ENCODE data around the gene IMMT.

The IMMT gene

GRCh38 chr2:86194751-86195054, 559 bp downstream of the IMMT start:
- TF ChIP-seq TEAD4 (IDR thresholded peaks at IDR 0.05) (no peak), EGR1 (IDR thresholded peaks at IDR 0.05) (no peak), TCF12 (IDR thresholded peaks at IDR 0.05; ENCODE audit: low read depth) (no peak), CREB1 (IDR thresholded peaks at IDR 0.05; ENCODE audit: low read depth) (no peak), MAX (IDR thresholded peaks at IDR 0.05) (no peak), CEBPB (IDR thresholded peaks at IDR 0.05) (no peak), USF1 (IDR thresholded peaks at IDR 0.05) (no peak)

DNA sequence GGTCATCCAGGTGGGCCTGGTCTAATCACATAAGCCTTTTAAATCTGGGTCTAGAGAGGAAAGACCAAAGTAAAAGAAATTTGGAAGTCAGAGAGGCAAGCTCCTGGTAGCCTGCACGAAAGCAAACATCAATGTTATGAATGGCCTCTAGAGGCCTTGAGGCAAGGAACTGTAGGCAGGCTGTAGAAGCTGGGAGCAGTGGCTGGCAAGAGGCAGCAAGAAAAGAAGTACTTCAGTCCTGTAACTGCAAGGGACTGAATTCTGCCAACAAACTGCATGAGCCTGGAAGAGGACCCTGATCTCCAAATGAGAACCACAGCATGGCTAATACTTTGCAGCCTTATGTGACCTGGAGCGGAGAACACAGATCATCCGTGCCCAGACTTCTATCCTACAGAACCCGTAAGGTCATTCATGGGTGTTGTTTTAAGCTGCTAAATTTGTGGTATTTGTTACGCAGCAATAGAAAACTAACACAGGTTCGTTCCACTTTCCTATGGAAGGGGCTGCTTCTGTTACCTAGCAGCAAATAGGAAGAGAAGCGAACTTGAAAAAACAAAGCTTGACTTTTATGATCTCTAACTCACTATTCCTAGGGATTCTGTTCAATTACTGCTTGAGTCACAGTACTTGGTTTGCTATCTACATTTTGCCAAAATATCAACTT, 1.2 kb downstream of the IMMT start:
- TF ChIP-seq MAX (IDR thresholded peaks at IDR 0.05): no peak
- TF ChIP-seq NFIC (IDR thresholded peaks at IDR 0.05): no peak
- TF ChIP-seq TEAD4 (IDR thresholded peaks at IDR 0.05): no peak
- TF ChIP-seq, protein P1, sequence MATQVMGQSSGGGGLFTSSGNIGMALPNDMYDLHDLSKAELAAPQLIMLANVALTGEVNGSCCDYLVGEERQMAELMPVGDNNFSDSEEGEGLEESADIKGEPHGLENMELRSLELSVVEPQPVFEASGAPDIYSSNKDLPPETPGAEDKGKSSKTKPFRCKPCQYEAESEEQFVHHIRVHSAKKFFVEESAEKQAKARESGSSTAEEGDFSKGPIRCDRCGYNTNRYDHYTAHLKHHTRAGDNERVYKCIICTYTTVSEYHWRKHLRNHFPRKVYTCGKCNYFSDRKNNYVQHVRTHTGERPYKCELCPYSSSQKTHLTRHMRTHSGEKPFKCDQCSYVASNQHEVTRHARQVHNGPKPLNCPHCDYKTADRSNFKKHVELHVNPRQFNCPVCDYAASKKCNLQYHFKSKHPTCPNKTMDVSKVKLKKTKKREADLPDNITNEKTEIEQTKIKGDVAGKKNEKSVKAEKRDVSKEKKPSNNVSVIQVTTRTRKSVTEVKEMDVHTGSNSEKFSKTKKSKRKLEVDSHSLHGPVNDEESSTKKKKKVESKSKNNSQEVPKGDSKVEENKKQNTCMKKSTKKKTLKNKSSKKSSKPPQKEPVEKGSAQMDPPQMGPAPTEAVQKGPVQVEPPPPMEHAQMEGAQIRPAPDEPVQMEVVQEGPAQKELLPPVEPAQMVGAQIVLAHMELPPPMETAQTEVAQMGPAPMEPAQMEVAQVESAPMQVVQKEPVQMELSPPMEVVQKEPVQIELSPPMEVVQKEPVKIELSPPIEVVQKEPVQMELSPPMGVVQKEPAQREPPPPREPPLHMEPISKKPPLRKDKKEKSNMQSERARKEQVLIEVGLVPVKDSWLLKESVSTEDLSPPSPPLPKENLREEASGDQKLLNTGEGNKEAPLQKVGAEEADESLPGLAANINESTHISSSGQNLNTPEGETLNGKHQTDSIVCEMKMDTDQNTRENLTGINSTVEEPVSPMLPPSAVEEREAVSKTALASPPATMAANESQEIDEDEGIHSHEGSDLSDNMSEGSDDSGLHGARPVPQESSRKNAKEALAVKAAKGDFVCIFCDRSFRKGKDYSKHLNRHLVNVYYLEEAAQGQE (IDR thresholded peaks at IDR 0.05; ENCODE audit: low read depth): no peak
- TF ChIP-seq FOXM1 (IDR thresholded peaks at IDR 0.05; ENCODE audit: borderline replicate concordance, low read depth): no peak

- no peak for TF ChIP-seq FOXM1 (IDR thresholded peaks at IDR 0.05; ENCODE audit: borderline replicate concordance, low read depth)
These were observed 5.4 kb downstream of the IMMT start for GRCh38 chr2:86189782-86190416.

GRCh38 chr2:86186431-86186830, 8.8 kb downstream of the IMMT start:
- no peak for TF ChIP-seq ZBTB7A (IDR thresholded peaks at IDR 0.05; ENCODE audit: low read depth)
- TF ChIP-seq USF1 (IDR thresholded peaks at IDR 0.05): no peak
- no peak for TF ChIP-seq FOXM1 (IDR thresholded peaks at IDR 0.05; ENCODE audit: borderline replicate concordance, low read depth)
- TF ChIP-seq CREB1 (IDR thresholded peaks at IDR 0.05; ENCODE audit: low read depth): no peak
- no peak for TF ChIP-seq EGR1 (IDR thresholded peaks at IDR 0.05)
- no peak for TF ChIP-seq YY1 (IDR thresholded peaks at IDR 0.05; ENCODE audit: low read depth)
- TF ChIP-seq TCF12 (IDR thresholded peaks at IDR 0.05; ENCODE audit: low read depth): no peak
- no peak for TF ChIP-seq TEAD4 (IDR thresholded peaks at IDR 0.05)
- no peak for TF ChIP-seq RAD21 (IDR thresholded peaks at IDR 0.05; ENCODE audit: low read depth)
- TF ChIP-seq, protein P1 (IDR thresholded peaks at IDR 0.05; ENCODE audit: low read depth): no peak
- no peak for TF ChIP-seq TAF1 (IDR thresholded peaks at IDR 0.05; ENCODE audit: low read depth)
- no peak for TF ChIP-seq EP300 (IDR thresholded peaks at IDR 0.05; ENCODE audit: borderline replicate concordance)
- TF ChIP-seq CEBPB (IDR thresholded peaks at IDR 0.05): no peak
- TF ChIP-seq NFIC (IDR thresholded peaks at IDR 0.05): no peak
- TF ChIP-seq MAX (IDR thresholded peaks at IDR 0.05): no peak

- TF ChIP-seq TAF1 (IDR thresholded peaks at IDR 0.05; ENCODE audit: low read depth) (no peak), TEAD4 (IDR thresholded peaks at IDR 0.05) (no peak), RAD21 (IDR thresholded peaks at IDR 0.05; ENCODE audit: low read depth) (no peak), NFIC (IDR thresholded peaks at IDR 0.05) (no peak), ZBTB7A (IDR thresholded peaks at IDR 0.05; ENCODE audit: low read depth) (no peak), USF1 (IDR thresholded peaks at IDR 0.05) (no peak)
These were observed 9.6 kb downstream of the IMMT start for GRCh38 chr2:86185517-86186212.
